Measurements from ENCODE around the gene LRRC25.

- no peak for TF ChIP-seq CTCF (IDR thresholded peaks at IDR 0.05)
- TF ChIP-seq POLR2A (IDR thresholded peaks at IDR 0.05): no peak
These were observed 34.4 kb downstream of the LRRC25 start for GRCh38 chr19:18362934-18363542.
